Urinary bladder (tissue), 4 donors: ENCODE measurements around the gene ZBTB22. TPM values are rescaled to one million over a fixed set of nuclear protein-coding genes. Genes with fewer than 3 reads are reported as not detected.
A peak's percentile ranks its signal among the peaks of the same experiment; 100 is the strongest.
"Not testable (repeated sequence)": the region's sequence is repeated elsewhere in the genome, so short reads cannot be mapped to it uniquely, and the experiment has no call there.

Experiments used
- DNase-seq: peaks from one replicate; pipeline ENCODE4 v3.0.0-alpha.2; 2015; ENCODE audit errors: extremely low spot score
- H3K27ac ChIP-seq: one replicate; pipeline ENCODE4 v1.5.1; 2013; ENCODE audit warnings: low read depth, mild to moderate bottlenecking, moderate library complexity
- H3K36me3 ChIP-seq: one replicate; pipeline ENCODE4 v1.6.1; 2013; ENCODE audit warnings: mild to moderate bottlenecking, moderate library complexity; ENCODE audit not compliant: insufficient read depth
- H3K4me1 ChIP-seq: one replicate; pipeline ENCODE4 v1.6.1; 2013; ENCODE audit warnings: mild to moderate bottlenecking, moderate library complexity; ENCODE audit not compliant: insufficient read depth
- H3K4me3 ChIP-seq: one replicate; pipeline ENCODE4 v1.5.1; 2013; ENCODE audit warnings: low read depth, low read length
- WGBS: extraction: QIAGEN DNeasy Blood & Tissue Kit; methylation state at CpG from one replicate; pipeline ENCODE4 v1.1.7; 2013; 5-methylcytosine and 5-hydroxymethylcytosine counted together
- polyA plus RNA-seq: library from polyadenylated mRNA; stranded (reverse); fragments of 200-250 nt; gene quantifications from one replicate; pipeline ENCODE4 v1.2.3, GENCODE V29; 2013
- total RNA-seq: library from RNA; depleted of rRNA; stranded (reverse); fragments of >200 nt; gene quantifications from one replicate; pipeline ENCODE4 v1.2.3, GENCODE V29; 2014
- donor health status: healthy with polysubstance abuse.
- donor health status: healthy.

ZBTB22 gene, protein sequence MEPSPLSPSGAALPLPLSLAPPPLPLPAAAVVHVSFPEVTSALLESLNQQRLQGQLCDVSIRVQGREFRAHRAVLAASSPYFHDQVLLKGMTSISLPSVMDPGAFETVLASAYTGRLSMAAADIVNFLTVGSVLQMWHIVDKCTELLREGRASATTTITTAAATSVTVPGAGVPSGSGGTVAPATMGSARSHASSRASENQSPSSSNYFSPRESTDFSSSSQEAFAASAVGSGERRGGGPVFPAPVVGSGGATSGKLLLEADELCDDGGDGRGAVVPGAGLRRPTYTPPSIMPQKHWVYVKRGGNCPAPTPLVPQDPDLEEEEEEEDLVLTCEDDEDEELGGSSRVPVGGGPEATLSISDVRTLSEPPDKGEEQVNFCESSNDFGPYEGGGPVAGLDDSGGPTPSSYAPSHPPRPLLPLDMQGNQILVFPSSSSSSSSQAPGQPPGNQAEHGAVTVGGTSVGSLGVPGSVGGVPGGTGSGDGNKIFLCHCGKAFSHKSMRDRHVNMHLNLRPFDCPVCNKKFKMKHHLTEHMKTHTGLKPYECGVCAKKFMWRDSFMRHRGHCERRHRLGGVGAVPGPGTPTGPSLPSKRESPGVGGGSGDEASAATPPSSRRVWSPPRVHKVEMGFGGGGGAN
- total RNA-seq (15.8 TPM), polyA plus RNA-seq (21.4 TPM)

DNA sequence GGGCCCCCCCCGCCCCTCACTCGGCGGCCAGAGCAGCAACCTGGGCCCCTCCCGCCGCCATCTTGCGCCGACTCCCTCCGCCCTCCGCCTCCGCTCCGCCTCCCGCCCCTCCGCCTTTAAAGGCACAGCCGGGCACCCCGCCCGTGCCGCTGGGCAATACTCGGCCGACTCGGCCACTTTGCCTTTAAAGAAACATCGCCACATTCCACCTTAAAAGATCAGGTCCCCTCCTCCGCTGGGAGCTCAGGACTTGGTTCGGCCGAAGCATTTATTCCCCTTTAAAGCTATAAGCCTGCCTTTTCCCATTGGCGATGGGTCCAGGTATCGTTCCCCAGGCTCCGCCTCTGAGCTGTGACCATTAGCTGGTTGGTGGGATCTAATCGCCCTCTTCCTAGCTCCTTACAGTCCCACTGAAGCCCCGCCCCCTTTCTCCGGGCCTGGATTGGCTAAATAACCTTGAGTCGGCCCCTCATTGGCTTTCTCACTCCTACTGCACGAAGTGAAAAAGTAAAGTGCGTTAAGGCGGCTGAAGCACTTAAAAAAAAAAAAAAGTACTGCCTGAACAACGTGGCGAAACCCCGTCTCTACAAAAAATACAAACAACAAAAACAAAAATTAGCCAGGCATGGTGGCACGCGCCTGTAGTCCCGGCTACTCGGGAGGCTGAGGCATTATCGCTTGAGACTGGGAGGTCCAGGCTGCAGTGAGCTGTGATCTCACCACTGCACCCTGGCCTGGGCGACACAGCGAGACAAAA, at the start of gene ZBTB22:
ZBTB22 (minus strand) TSS at position 76 of the 757 bp plus-strand sequence. CDS start 828 bp downstream, outside the sequence.
- peak; percentile 99 for DNase-seq
- Histone ChIP-seq H3K36me3 (no peaks in the 10 kb centered on the region), H3K4me1 (no peaks in the 10 kb centered on the region), H3K27ac (no peak within 1 kb of the TSS), H3K4me3 (peak within 1 kb of the TSS; percentile 48)
- WGBS: under 1% methylated on average over 44 of the region's 44 CpGs

DNA sequence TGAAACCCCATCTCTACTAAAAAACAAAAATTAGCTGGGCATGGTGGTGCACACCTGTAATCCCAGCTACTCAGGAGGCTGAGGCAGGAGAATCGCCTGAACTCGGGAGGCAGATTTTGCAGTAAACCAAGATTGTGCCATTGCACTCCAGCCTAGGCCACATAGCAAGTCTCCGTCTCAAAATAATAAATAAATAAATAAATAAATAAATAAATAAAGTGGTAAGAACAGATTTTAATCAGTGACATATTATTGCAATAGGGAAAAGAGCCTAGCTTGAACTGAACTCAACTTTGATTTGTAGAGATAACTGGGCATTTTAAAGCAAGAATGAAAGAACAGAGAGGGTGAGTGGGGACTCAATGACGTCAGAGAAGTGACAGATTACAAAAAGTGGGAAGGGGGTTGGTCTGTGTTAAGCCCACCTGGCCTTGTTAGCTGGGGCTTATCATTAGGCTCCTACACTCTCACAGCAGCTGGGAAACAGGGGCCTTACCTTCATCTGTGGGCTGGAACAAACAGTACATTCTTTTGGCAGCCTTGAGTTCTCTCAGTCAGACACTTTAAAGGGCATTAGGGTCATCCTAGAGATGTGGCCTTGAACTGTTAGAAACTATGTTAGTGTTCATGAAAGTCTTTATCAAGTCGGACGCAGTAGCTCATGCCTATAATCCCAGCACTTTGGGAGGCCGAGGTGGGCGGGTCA, 49.6 kb upstream of the ZBTB22 start:
- no peaks in the 10 kb centered on the region for H3K4me1 ChIP-seq
- no peaks in the 10 kb centered on the region for H3K36me3 ChIP-seq
- DNase-seq: no peak
- 83% methylated on average over 8 of the region's 8 CpGs for WGBS
- H3K27ac ChIP-seq: no peak overlapping the region
- H3K4me3 ChIP-seq: no peak overlapping the region

DNA sequence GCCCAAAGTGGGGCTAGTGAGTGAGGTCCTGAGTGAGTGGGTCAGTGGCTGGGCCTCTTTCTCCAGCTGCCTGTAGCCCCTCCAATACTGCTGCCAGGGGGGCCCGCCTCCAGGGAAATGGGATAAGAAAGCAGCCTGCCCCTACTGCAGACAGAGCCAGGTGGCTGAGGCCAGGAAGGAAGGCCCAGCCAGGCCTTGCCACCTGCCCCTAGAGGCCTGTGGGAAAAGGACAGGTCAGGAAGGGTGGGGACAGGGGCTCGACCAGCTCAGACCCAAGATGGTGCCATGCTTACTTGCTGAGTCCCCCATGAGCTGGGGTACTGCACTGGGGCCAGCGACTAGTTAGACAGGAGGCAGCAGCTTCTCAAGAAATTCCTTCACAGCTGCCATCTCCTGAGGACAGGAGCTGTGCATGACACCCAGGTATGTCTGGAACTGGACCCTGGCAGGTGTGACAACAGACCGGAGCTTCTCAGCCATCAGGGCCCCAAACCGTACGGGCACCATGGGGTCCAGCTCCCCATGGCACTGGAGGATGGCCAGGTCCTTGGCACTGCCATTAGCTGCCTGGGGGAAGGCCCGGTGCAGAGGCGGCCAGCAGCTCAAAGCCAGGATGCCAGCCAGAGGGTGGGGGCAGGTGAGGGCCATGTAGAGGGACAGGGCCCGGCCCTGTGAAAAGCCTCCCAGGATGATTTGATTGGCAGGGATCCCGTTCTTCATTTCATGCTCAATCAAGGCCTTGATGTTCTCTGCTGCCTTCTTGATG, 47.8 kb upstream of the ZBTB22 start:
- 82% methylated on average over 10 of the region's 10 CpGs for WGBS
- DNase-seq, H3K36me3 ChIP-seq, H3K4me3 ChIP-seq, H3K4me1 ChIP-seq, H3K27ac ChIP-seq: not testable (repeated sequence)

GRCh38 chr6:33364475-33365205, 47.1 kb upstream of the ZBTB22 start:
- not testable (repeated sequence) for H3K4me1 ChIP-seq, H3K4me3 ChIP-seq, H3K36me3 ChIP-seq, H3K27ac ChIP-seq, DNase-seq
- WGBS: 33% methylated on average over 7 of the region's 8 CpGs

- H3K27ac ChIP-seq, H3K4me1 ChIP-seq, H3K4me3 ChIP-seq, DNase-seq, H3K36me3 ChIP-seq: not testable (repeated sequence)
- WGBS: 71% methylated on average over 12 of the region's 12 CpGs
Measured at GRCh38 chr6:33363486-33363885, 45.9 kb upstream of the ZBTB22 start.

- no peak for DNase-seq
- H3K27ac ChIP-seq: no peak overlapping the region
- no peaks in the 10 kb centered on the region for H3K36me3 ChIP-seq
- H3K4me3 ChIP-seq: no peak overlapping the region
- H3K4me1 ChIP-seq: no peaks in the 10 kb centered on the region
Measured at GRCh38 chr6:33359331-33359730, 41.8 kb upstream of the ZBTB22 start.

DNA sequence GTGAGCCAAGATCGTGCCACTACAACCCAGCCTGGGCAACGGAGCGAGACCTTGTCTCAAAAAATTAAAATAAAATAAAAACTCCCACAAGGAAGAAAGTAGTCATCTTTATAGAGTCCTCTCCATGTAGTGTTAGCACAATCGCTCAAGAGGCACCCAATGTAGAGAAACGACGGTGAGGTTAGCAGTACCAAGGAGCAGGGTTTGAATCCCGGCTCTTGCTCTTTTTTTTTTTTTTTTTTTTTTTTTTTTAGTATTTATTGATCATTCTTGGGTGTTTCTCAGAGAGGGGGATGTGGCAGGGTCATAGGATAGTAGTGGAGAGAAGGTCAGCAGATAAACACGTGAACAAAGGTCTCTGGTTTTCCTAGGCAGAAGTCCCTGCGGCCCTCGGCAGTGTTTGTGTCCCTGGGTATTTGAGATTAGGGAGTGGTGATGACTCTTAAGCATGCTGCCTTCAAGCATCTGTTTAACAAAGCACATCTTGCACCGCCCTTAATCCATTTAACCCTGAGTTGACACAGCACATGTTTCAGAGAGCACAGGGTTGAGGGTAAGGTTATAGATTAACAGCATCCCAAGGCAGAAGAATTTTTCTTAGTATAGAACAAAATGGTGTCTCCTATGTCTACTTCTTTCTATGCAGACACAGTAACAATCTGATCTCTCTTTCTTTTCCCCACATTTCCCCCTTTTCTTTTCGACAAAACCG, 39.8 kb upstream of the ZBTB22 start:
- H3K4me1 ChIP-seq, H3K36me3 ChIP-seq, DNase-seq, H3K27ac ChIP-seq, H3K4me3 ChIP-seq: not testable (repeated sequence)
- WGBS: 61% methylated on average over 13 of the region's 13 CpGs

GRCh38 chr6:33356295-33356694, 38.8 kb upstream of the ZBTB22 start:
- whole genome bisulfite sequencing: 67% methylated on average over 3 of the region's 3 CpGs

GRCh38 chr6:33355860-33356259, 38.3 kb upstream of the ZBTB22 start:
- not testable (repeated sequence) for DNase-seq, H3K4me1 ChIP-seq, H3K36me3 ChIP-seq, H3K4me3 ChIP-seq, H3K27ac ChIP-seq
- WGBS: 84% methylated on average over 6 of the region's 6 CpGs

More at GRCh38 chr6:33356295-33356694, 38.8 kb upstream of the ZBTB22 start:
- no peak overlapping the region for H3K4me3 ChIP-seq
- no peak for DNase-seq
- no peaks in the 10 kb centered on the region for H3K4me1 ChIP-seq
- H3K27ac ChIP-seq: no peak overlapping the region
- no peaks in the 10 kb centered on the region for H3K36me3 ChIP-seq

- Histone ChIP-seq H3K27ac (no peak overlapping the region), H3K4me1 (no peaks in the 10 kb centered on the region), H3K36me3 (no peaks in the 10 kb centered on the region), H3K4me3 (no peak overlapping the region)
- 88% methylated on average over 5 of the region's 5 CpGs for WGBS
- DNase-seq: no peak
Measured at GRCh38 chr6:33347816-33348215, 30.3 kb upstream of the ZBTB22 start.

DNA sequence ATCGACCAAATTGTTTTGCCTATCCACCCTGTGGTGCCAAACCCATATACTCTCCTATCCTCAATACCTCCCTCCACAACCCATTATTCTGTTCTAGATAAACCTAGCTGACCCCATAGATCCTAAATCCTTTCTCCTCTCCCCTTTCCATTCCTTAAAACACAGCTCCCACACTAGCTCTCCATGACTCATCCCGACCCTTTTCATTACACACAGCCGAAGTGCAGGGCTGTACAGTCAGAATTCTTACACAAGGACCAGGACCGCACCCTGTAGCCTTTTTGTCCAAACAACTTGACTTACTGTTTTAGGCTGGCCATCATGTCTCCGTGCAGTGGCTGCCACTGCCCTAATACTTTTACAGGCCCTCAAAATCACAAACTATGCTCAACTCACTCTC, 29.4 kb upstream of the ZBTB22 start:
- H3K27ac ChIP-seq, DNase-seq, H3K4me1 ChIP-seq, H3K36me3 ChIP-seq, H3K4me3 ChIP-seq: not testable (repeated sequence)
- WGBS: 72% methylated on average over 5 of the region's 5 CpGs
